Measurements from ENCODE around the gene DPP10.
"Not testable (repeated sequence)": the region's sequence is repeated elsewhere in the genome, so short reads cannot be mapped to it uniquely, and the experiment has no call there.

GRCh38 chr2:115022013-115022412 lies 579.6 kb downstream of the DPP10 start:
- not testable (repeated sequence) for TF ChIP-seq CTCF (conservative IDR thresholded peaks at IDR 0.05); ZFX (IDR thresholded peaks at IDR 0.05)

Measured in C4-2B (cell line).